Panc1 (cell line): ENCODE results near the gene RNF213. TPM values are rescaled to one million over a fixed set of nuclear protein-coding genes. Genes with fewer than 3 reads are reported as not detected.

Experiments
- ATAC-seq: fragments of 200-7000 bp; cut with Tn5 transposase; 2 replicates; pipeline ENCODE4 v1.9.1; 2020; ENCODE audit warnings: mild to moderate bottlenecking, moderate library complexity
- Bru-seq: library from RNA; stranded (reverse); fragments of 400-500 nt; gene quantifications from one replicate; lab custom pipeline; 2021; lab: Mats Ljungman, UMichigan
- BruChase-seq, 2 experiments: library from RNA; stranded (reverse); fragments of 400-500 nt; gene quantifications; one replicate each; lab custom pipeline; 2021; lab: Mats Ljungman, UMichigan
- BruUV-seq: library from RNA; stranded (reverse); fragments of 400-500 nt; replicated peaks from 2 replicates; lab custom pipeline; 2021; lab: Mats Ljungman, UMichigan
- CTCF ChIA-PET: fragments of 300-600 bp; sonication (Branson Sonifier 250); formaldehyde crosslinking; loops from one replicate; lab custom pipeline; 2022; ENCODE audit warnings: antibody characterized with exemption; lab: Charles Lee
- POLR2A ChIA-PET: fragments of 300-600 bp; sonication (Branson Sonifier 250); formaldehyde crosslinking; loops from one replicate; lab custom pipeline; 2022; ENCODE audit warnings: antibody characterized with exemption; lab: Charles Lee
- DNase-seq: peaks from one replicate; pipeline ENCODE4 v3.0.0-alpha.2; 2010; ENCODE audit warnings: low read depth, low spot score
- H3K27ac ChIP-seq: 2 replicates; pipeline ENCODE4 v1.5.1; 2011; ENCODE audit warnings: mild to moderate bottlenecking, low read length, inconsistent platforms
- H3K27me3 ChIP-seq: fragments of 200-500 bp; sonication (Bioruptor generic); 2 replicates; pipeline ENCODE4 v1.6.0; 2014; ENCODE audit warnings: low read length, inconsistent platforms; ENCODE audit not compliant: control insufficient read depth, insufficient read depth
- H3K36me3 ChIP-seq: fragments of 200-500 bp; sonication (Bioruptor generic); 2 replicates; pipeline ENCODE4 v1.5.1; 2014; ENCODE audit warnings: inconsistent platforms, mild to moderate bottlenecking, low read length, moderate library complexity; ENCODE audit not compliant: control insufficient read depth, insufficient read depth
- H3K4me1 ChIP-seq: 2 replicates; pipeline ENCODE4 v1.5.1; 2011; ENCODE audit warnings: inconsistent platforms, mild to moderate bottlenecking, low read length, moderate library complexity; ENCODE audit not compliant: control insufficient read depth, insufficient read depth
- H3K4me3 ChIP-seq, 2 experiments: 2 replicates each; pipeline ENCODE4 v1.5.1; 2011 to 2012; ENCODE audit warnings: low read depth in 2 of 2, low read length in 2 of 2, mild to moderate bottlenecking in 2 of 2, inconsistent platforms in 1 of 2, moderate library complexity in 1 of 2
- H3K9me3 ChIP-seq: fragments of 200-500 bp; sonication (Bioruptor generic); 2 replicates; pipeline ENCODE4 v1.5.1; 2014; ENCODE audit warnings: low read depth, mild to moderate bottlenecking, inconsistent platforms, low read length, moderate library complexity; ENCODE audit not compliant: control insufficient read depth, insufficient read depth
- CTCF ChIP-seq: fragments of 450-650 bp; IDR thresholded peaks from 2 replicates; pipeline ENCODE4 v1.5.1; 2017; ENCODE audit warnings: mild to moderate bottlenecking
- POLR2AphosphoS5 ChIP-seq: IDR thresholded peaks from 2 replicates; pipeline ENCODE4 v1.6.1; 2012; ENCODE audit warnings: mild to moderate bottlenecking, low read depth, low read length, moderate library complexity
- REST ChIP-seq, 2 experiments: IDR thresholded peaks; 2 replicates each; pipeline ENCODE4 v1.6.1; 2011 to 2012; ENCODE audit warnings: low read depth in 2 of 2, control low read depth in 1 of 2, low read length in 1 of 2, mild to moderate bottlenecking in 1 of 2, moderate library complexity in 1 of 2; ENCODE audit not compliant: insufficient read depth in 1 of 2
- SIN3A ChIP-seq: IDR thresholded peaks from 2 replicates; pipeline ENCODE4 v1.6.1; 2012; ENCODE audit warnings: low read depth, mild to moderate bottlenecking, low read length, moderate library complexity, borderline replicate concordance; ENCODE audit not compliant: insufficient read depth
- TCF7L2 ChIP-seq: IDR thresholded peaks from 2 replicates; pipeline ENCODE4 v1.6.1; 2011; ENCODE audit warnings: mild to moderate bottlenecking, low read depth, low read length, inconsistent platforms
- in situ Hi-C: cut with HindIII; loops from 2 replicates; pipeline ENCODE4 v1.10.0; 2016; ENCODE audit warnings: low sequenced_read_pairs, low pct_unique_long_range_greater_than_20kb
- intact Hi-C: fragments of 100-400 bp; cut with micrococcal nuclease; formaldehyde crosslinking; loops from one replicate; pipeline ENCODE4 v1.10.0; 2022; ENCODE audit not compliant: unreplicated experiment
- long read RNA-seq: library from polyadenylated mRNA; unstranded; transcript quantifications from one replicate; pipeline ENCODE4 v2.0.0, GENCODE V29; 2021; ENCODE audit not compliant: unreplicated experiment
- polyA plus RNA-seq: library from polyadenylated mRNA; unstranded; fragments of >200 nt; gene quantifications from one replicate; pipeline ENCODE4 v1.2.1, GENCODE V29; 2012; ENCODE audit warnings: missing spikeins; ENCODE audit not compliant: insufficient read length
- total RNA-seq: library from RNA; stranded (reverse); gene quantifications from one replicate; pipeline ENCODE4 v1.2.1, GENCODE V29; 2021; ENCODE audit not compliant: unreplicated experiment

RNF213 gene
- total RNA-seq: 230 TPM
- 174 TPM for polyA plus RNA-seq
- Bru-seq, nascent RNA: percentile 90 among the genes with signal in this experiment
- percentile 93 among the genes with signal in this experiment for BruChase-seq, experiment 1, labeled RNA remaining after a 2-hour chase
- BruChase-seq, experiment 2, labeled RNA remaining after a 6-hour chase: percentile 96 among the genes with signal in this experiment
- long read RNA-seq, partial matches to known transcripts: 100 of 150 reads
- long read RNA-seq, other reads (novel, unspliced or antisense): 50 of 150 reads

- Histone ChIP-seq H3K9me3 (no peaks in the 10 kb centered on the region), H3K27me3 (no peaks in the 10 kb centered on the region), H3K27ac (peak within 1 kb of the TSS; percentile 98), H3K4me1 (peaks cover 57% of the 10 kb centered on the region), H3K36me3 (no peaks in the 10 kb centered on the region; the same call in none of the 2 replicates), H3K4me3 (peak within 1 kb of the TSS; percentile 70 to 78)
- BruUV-seq: no TSS peak
- intact Hi-C loops (no loop called here), in situ Hi-C loops (no loop called here)
- ATAC-seq: peak; percentile 51
- TF ChIP-seq CTCF (no peak), SIN3A (peak; percentile 53; the same call in 1 of the 2 replicates)
- POLR2A ChIA-PET: no interaction called here
- CTCF ChIA-PET: no interaction called here
- no peak for DNase-seq
Observed at GRCh38 chr17:80260791-80261158, at the start of gene RNF213. TSS of gene RNF213 (plus strand) at chr17:80260852. CDS start at chr17:80263682, 2,830 bp downstream.

GRCh38 chr17:80212109-80212508 lies 48.5 kb upstream of the RNF213 start:
- H3K36me3 ChIP-seq: no peaks in the 10 kb centered on the region; the same call in none of the 2 replicates
- intact Hi-C loops: no loop called here
- CTCF ChIA-PET: no interaction called here
- no peaks in the 10 kb centered on the region for H3K4me1 ChIP-seq
- TF ChIP-seq POLR2AphosphoS5 (no peak), TCF7L2 (no peak), CTCF (no peak), SIN3A (no peak), REST (IDR thresholded peaks at IDR 0.05; ENCODE audit: insufficient read depth in 1 of 2, low read depth in 2 of 2, low read length in 1 of 2) (no peak)
- POLR2A ChIA-PET: no interaction called here
- in situ Hi-C loops: no loop called here
- H3K27ac ChIP-seq: no peak overlapping the region
- H3K9me3 ChIP-seq: no peaks in the 10 kb centered on the region
- ATAC-seq (no peak), DNase-seq (no peak)
- H3K4me3 ChIP-seq: no peak overlapping the region
- H3K27me3 ChIP-seq: no peaks in the 10 kb centered on the region
- BruUV-seq: no TSS peak
